Measurements from ENCODE around the gene CEACAM16.

The CEACAM16 gene

GRCh38 chr19:44747739-44748425 lies 48.9 kb downstream of the CEACAM16 start:
- peak; percentile 50 for DNase-seq

GRCh38 chr19:44748426-44749254 lies 49.7 kb downstream of the CEACAM16 start, which contains the start of gene BCL3:
Gene BCL3, plus strand, starts transcription at chr19:44748708. Its CDS starts 83 bp downstream, at chr19:44748791.
- DNase-seq: no peak

- DNase-seq: no peak
Measured at GRCh38 chr19:44749292-44749691, 50.3 kb downstream of the CEACAM16 start.

- no peak for DNase-seq
Measured at GRCh38 chr19:44749994-44750393, 51.0 kb downstream of the CEACAM16 start.

GRCh38 chr19:44752123-44752815 lies 53.3 kb downstream of the CEACAM16 start:
- no peak for DNase-seq

- peak; percentile 54 for DNase-seq
Measured at GRCh38 chr19:44752816-44753625, 54.1 kb downstream of the CEACAM16 start.

GRCh38 chr19:44753626-44753931 lies 54.6 kb downstream of the CEACAM16 start:
- DNase-seq: no peak

GRCh38 chr19:44753932-44754749 lies 55.2 kb downstream of the CEACAM16 start:
- no peak for DNase-seq

GRCh38 chr19:44754750-44755080 lies 55.8 kb downstream of the CEACAM16 start:
- no peak for DNase-seq

GRCh38 chr19:44755219-44755618 lies 56.3 kb downstream of the CEACAM16 start:
- DNase-seq: no peak

- no peak for DNase-seq
Measured at GRCh38 chr19:44756089-44756562, 57.2 kb downstream of the CEACAM16 start.

- DNase-seq: no peak
Measured at GRCh38 chr19:44757057-44757734, 58.2 kb downstream of the CEACAM16 start.

GRCh38 chr19:44757735-44758505 lies 59.0 kb downstream of the CEACAM16 start:
- DNase-seq: no peak

GRCh38 chr19:44758596-44758995 lies 59.6 kb downstream of the CEACAM16 start:
- DNase-seq: no peak

GRCh38 chr19:44759083-44759804 lies 60.3 kb downstream of the CEACAM16 start:
- no peak for DNase-seq

All from NCI-H2171 treated with DMSO at 0.1 percent for 48 hours (cell line).